Transverse colon (tissue), 4 donors: ENCODE data around the gene OAF. TPM values are rescaled to one million over a fixed set of nuclear protein-coding genes. Genes with fewer than 3 reads are reported as not detected.

Source experiments
- DNase-seq: peaks from one replicate; pipeline ENCODE4 v3.0.0-alpha.2; 2019
- H3K27ac ChIP-seq, 4 donors: fragments of 200-600 bp; sonication (generic); 2 replicates each; pipeline ENCODE4 v1.5.1; 2016 to 2018; ENCODE audit warnings: inconsistent platforms in 4 of 4
- H3K27me3 ChIP-seq: fragments of 200-600 bp; sonication (generic); 2 replicates; pipeline ENCODE4 v1.5.1; 2017; ENCODE audit warnings: inconsistent platforms
- H3K36me3 ChIP-seq, 4 donors: fragments of 200-600 bp; sonication (generic); 2 replicates each; pipeline ENCODE4 v1.5.1; 2017 to 2019; ENCODE audit warnings: inconsistent platforms in 4 of 4
- H3K4me1 ChIP-seq, 4 donors: fragments of 200-600 bp; sonication (generic); 2 replicates each; pipeline ENCODE4 v1.5.1; 2017 to 2020; ENCODE audit warnings: inconsistent platforms in 4 of 4
- H3K4me3 ChIP-seq, 4 donors: fragments of 200-600 bp; sonication (generic); 1 replicate in 1 of 4; 2 replicates in 3 of 4; pipeline versions ENCODE4 v1.5.1 to v1.6.1; 2017 to 2019; ENCODE audit warnings: inconsistent platforms in 4 of 4
- H3K9me3 ChIP-seq, 2 donors: fragments of 200-600 bp; sonication (generic); 2 replicates each; pipeline ENCODE4 v1.5.1; 2017 to 2019; ENCODE audit warnings: inconsistent platforms in 2 of 2
- CTCF ChIP-seq, 5 experiments: fragments of 200-600 bp in 3 of 5; fragments of 450-650 bp in 2 of 5; sonication (generic) in 3 of 5; IDR thresholded peaks; 1 replicate in 2 of 5; 2 replicates in 3 of 5; pipeline ENCODE4 v1.5.1; 2016 to 2017; ENCODE audit warnings: antibody characterized with exemption in 5 of 5, inconsistent platforms in 3 of 5, mild to moderate bottlenecking in 2 of 5, moderate library complexity in 1 of 5
- EP300 ChIP-seq: sonication (generic); formaldehyde crosslinking; IDR thresholded peaks from one replicate; pipeline ENCODE4 v1.6.1; 2017; ENCODE audit warnings: antibody characterized with exemption, low read depth
- POLR2A ChIP-seq: fragments of 450-650 bp; IDR thresholded peaks from one replicate; pipeline ENCODE4 v1.6.1; 2016; ENCODE audit warnings: antibody characterized with exemption, mild to moderate bottlenecking, moderate library complexity
- POLR2AphosphoS5 ChIP-seq, 3 donors: sonication (generic); formaldehyde crosslinking; IDR thresholded peaks; one replicate each; pipeline ENCODE4 v1.6.1; 2016; ENCODE audit warnings: antibody characterized with exemption in 3 of 3
- WGBS, 2 donors: methylation state at CpG; one replicate each; pipeline ENCODE4 v1.1.5; 2018; ENCODE audit warnings: low coverage in 1 of 2; 5-methylcytosine and 5-hydroxymethylcytosine counted together
- in situ Hi-C, 4 donors: fragments of 200-750 bp; cut with MboI; loops; one replicate each; pipeline versions ENCODE4 v1.15.0 to v1.15.1; 2017; ENCODE audit warnings: low sequenced_read_pairs in 3 of 4, low pct_ligation_motif_present in 1 of 4, low pct_unique_long_range_greater_than_20kb in 1 of 4
- intact Hi-C: fragments of 100-400 bp; cut with DNase I; formaldehyde crosslinking; loops from one replicate; pipeline ENCODE4 v1.15.1; 2023; ENCODE audit warnings: low total_unique reads
- total RNA-seq, 4 donors: library from RNA; depleted of rRNA; stranded (reverse); fragments of >200 nt; gene quantifications; one replicate each; pipeline ENCODE4 v1.1.0, GENCODE V29; 2016

Gene OAF
- total RNA-seq, 4 donors from 2014 or later, result 78.8 to 553 (median 287) TPM

GRCh38 chr11:120173019-120173705, 37.7 kb upstream of the OAF start:
- 67 to 73% methylated on average over 3 to 10 of the region's 11 CpGs for WGBS, 2 donors
- Histone ChIP-seq H3K27ac (no peak overlapping the region), H3K4me1 (peaks cover 6 to 22% (median 16%) of the 10 kb centered on the region in 4 donors), H3K36me3 (no peaks in the 10 kb centered on the region), H3K27me3 (peaks cover 21% of the 10 kb centered on the region), H3K4me3 (no peak overlapping the region), H3K9me3 (no peaks in the 10 kb centered on the region)
- no peak for DNase-seq
- in situ Hi-C loops (loop anchor here (5.0 to 10.0 kb wide), 5 partner anchors 52 to 129 kb away; no protein-coding TSS in a partner anchor), intact Hi-C loops (loop anchor here (2.0 to 5.0 kb wide), 2 partner anchors 58 to 129 kb away; no protein-coding TSS in a partner anchor)
- TF ChIP-seq POLR2A (no peak), CTCF (IDR thresholded peaks at IDR 0.05) (no peak), EP300 (no peak), POLR2AphosphoS5 (IDR thresholded peaks at IDR 0.05) (no peak)

- Histone ChIP-seq H3K4me1 (peaks cover 0 to 17% (median 11%) of the 10 kb centered on the region in 4 donors), H3K36me3 (no peaks in the 10 kb centered on the region), H3K4me3 (no peak overlapping the region), H3K27ac (no peak overlapping the region), H3K27me3 (peaks cover 15% of the 10 kb centered on the region), H3K9me3 (no peaks in the 10 kb centered on the region)
- DNase-seq, result no peak
- TF ChIP-seq CTCF (IDR thresholded peaks at IDR 0.05) (no peak), POLR2A (no peak), EP300 (no peak)
- in situ Hi-C loops, result loop anchor here (5.0 to 10.0 kb wide), 5 partner anchors 51 to 128 kb away; no protein-coding TSS in a partner anchor
- 0 to 69% methylated on average over 1 to 5 of the region's 5 CpGs for WGBS, 2 donors
- intact Hi-C loops, result loop anchor here (2.0 to 5.0 kb wide), 2 partner anchors 57 to 128 kb away; no protein-coding TSS in a partner anchor
Measured at GRCh38 chr11:120173807-120174206, 37.0 kb upstream of the OAF start.

DNA sequence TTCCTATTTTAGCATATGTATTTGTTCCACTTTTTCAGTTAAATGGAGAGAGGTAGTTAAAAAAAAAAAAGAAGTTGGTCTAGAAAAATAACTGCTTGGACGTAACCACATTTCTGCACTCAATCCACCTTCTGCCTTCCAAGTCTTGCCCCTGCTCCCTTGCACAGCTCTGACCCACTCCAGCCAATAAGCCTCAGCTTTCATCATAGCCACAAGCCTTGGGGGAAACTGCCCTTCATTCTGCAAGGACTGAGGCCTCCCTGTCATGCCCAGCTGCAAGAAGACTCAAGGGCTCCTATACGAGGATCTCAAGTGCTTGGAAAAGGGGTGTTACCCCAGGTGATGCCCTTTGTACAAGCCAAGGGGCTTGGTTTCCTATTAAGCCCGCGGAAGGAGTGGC, 36.0 kb upstream of the OAF start:
- in situ Hi-C loops (loop anchor here (5.0 to 10.0 kb wide), 5 partner anchors 50 to 127 kb away; no protein-coding TSS in a partner anchor), intact Hi-C loops (loop anchor here (5.0 kb wide), 1 partner anchor 127 kb away; no protein-coding TSS in a partner anchor)
- peaks cover 0 to 7% (median 3%) of the 10 kb centered on the region in 4 donors for H3K4me1 ChIP-seq
- no peaks in the 10 kb centered on the region for H3K9me3 ChIP-seq
- H3K27me3 ChIP-seq, result peaks cover 8% of the 10 kb centered on the region
- no peaks in the 10 kb centered on the region for H3K36me3 ChIP-seq
- H3K4me3 ChIP-seq, result no peak overlapping the region
- no peak overlapping the region for H3K27ac ChIP-seq
- WGBS, 2 donors, result 63 to 67% methylated on average over 1 to 4 of the region's 4 CpGs
- TF ChIP-seq EP300 (no peak), CTCF (IDR thresholded peaks at IDR 0.05) (no peak), POLR2A (no peak), POLR2AphosphoS5 (IDR thresholded peaks at IDR 0.05) (no peak)
- no peak for DNase-seq

DNA sequence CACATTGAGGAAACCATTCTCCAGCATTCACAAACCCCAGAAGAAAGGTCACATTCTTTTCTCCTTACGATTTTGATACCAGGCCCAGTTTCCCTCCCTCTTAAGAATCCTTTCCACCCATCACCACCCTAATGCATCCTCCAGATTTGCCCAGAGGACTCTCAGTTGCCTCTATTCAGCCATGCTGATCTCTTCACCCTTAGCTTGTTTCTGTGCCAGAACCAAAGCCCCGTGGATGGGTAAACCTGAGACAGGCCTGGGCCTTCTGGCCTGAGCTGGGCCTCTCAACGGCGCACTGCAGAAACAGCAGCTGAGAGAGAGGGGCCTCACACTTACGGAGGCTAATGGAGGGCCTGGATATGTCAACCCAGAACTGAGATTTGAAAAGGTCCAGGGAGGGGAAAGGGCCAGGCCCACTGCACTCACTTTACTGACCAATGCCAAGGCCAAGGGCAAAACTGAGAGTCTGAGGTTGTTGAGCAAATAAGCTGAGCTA, 32.2 kb upstream of the OAF start:
- no peak for TF ChIP-seq EP300
- no peak for TF ChIP-seq CTCF (IDR thresholded peaks at IDR 0.05)
- TF ChIP-seq POLR2AphosphoS5 (IDR thresholded peaks at IDR 0.05), result no peak
- TF ChIP-seq POLR2A, result no peak
- in situ Hi-C loops, result loop anchor here in 3 of 4 donors (5.0 to 10.0 kb wide), 3 partner anchors 46 to 116 kb away; no protein-coding TSS in a partner anchor
- WGBS, 2 donors, result 67 to 80% methylated on average over 1 to 4 of the region's 5 CpGs

More for the DNA sequence above, 32.2 kb upstream of the OAF start:
- Histone ChIP-seq H3K36me3 (no peaks in the 10 kb centered on the region), H3K4me3 (no peak overlapping the region), H3K9me3 (no peaks in the 10 kb centered on the region), H3K4me1 (peaks cover 6 to 21% (median 11%) of the 10 kb centered on the region in 4 donors), H3K27me3 (no peaks in the 10 kb centered on the region), H3K27ac (no peak overlapping the region)
- intact Hi-C loops, result no loop called here
- no peak for DNase-seq
